SU-DHL-6 (cell line): ENCODE measurements around the gene CENPF.
"Not testable (repeated sequence)": the region's sequence is repeated elsewhere in the genome, so short reads cannot be mapped to it uniquely, and the experiment has no call there.

Experiments used
- H2AFZ ChIP-seq: fragments of 200-600 bp; sonication (generic); 2 replicates; pipeline ENCODE4 v1.6.1; 2014; ENCODE audit warnings: low read depth, mild to moderate bottlenecking, moderate library complexity, mixed read lengths, antibody characterized with exemption, low read length; ENCODE audit not compliant: severe bottlenecking
- H3F3A ChIP-seq: fragments of 200-600 bp; shearing (Covaris generic); 2 replicates; pipeline ENCODE4 v1.6.0; 2016; ENCODE audit warnings: antibody characterized with exemption, mild to moderate bottlenecking; ENCODE audit not compliant: insufficient read depth
- H3K27ac ChIP-seq: fragments of 200-600 bp; sonication (generic); 2 replicates; pipeline ENCODE4 v1.5.1; 2016; ENCODE audit warnings: low read depth, mild to moderate bottlenecking, low read length, moderate library complexity, mixed read lengths
- H3K27me3 ChIP-seq: fragments of 200-600 bp; sonication (generic), shearing (Covaris generic); 2 replicates; pipeline ENCODE4 v1.6.0; 2014; ENCODE audit warnings: mild to moderate bottlenecking, low read length
- H3K36me3 ChIP-seq: fragments of 200-600 bp; sonication (generic); 2 replicates; pipeline ENCODE4 v1.6.1; 2014; ENCODE audit warnings: mild to moderate bottlenecking, low read length, mixed read lengths
- H3K4me2 ChIP-seq: fragments of 300-600, 200-600 bp; shearing (Covaris generic), sonication (generic); 2 replicates; pipeline ENCODE4 v1.6.0; 2014; ENCODE audit warnings: low read length, low read depth, mild to moderate bottlenecking; ENCODE audit not compliant: poor library complexity, severe bottlenecking
- H3K4me3 ChIP-seq: fragments of 200-600 bp; sonication (generic); 2 replicates; pipeline ENCODE4 v1.5.1; 2014; ENCODE audit warnings: antibody characterized with exemption, low read length, mild to moderate bottlenecking, mixed read lengths; ENCODE audit not compliant: insufficient read depth, poor library complexity, severe bottlenecking
- H3K79me2 ChIP-seq: fragments of 200-600 bp; sonication (generic); 2 replicates; pipeline ENCODE4 v1.6.1; 2014; ENCODE audit warnings: mild to moderate bottlenecking, low read length, moderate library complexity; ENCODE audit not compliant: insufficient read depth
- H3K9ac ChIP-seq: fragments of 200-600 bp; sonication (generic); 2 replicates; pipeline ENCODE4 v1.7.0; 2014; ENCODE audit warnings: mild to moderate bottlenecking, low read length
- H3K9me2 ChIP-seq: fragments of 200-600 bp; sonication (generic); replicated peaks from 2 replicates; pipeline ENCODE4 v1.6.1; 2014; ENCODE audit warnings: low read length; ENCODE audit not compliant: insufficient read depth
- H3K9me3 ChIP-seq: fragments of 200-600 bp; sonication (generic); 2 replicates; pipeline ENCODE4 v1.6.1; 2014; ENCODE audit warnings: low read length, mixed read lengths; ENCODE audit not compliant: insufficient read depth
- H4K20me1 ChIP-seq: fragments of 200-600 bp; sonication (generic); 2 replicates; pipeline ENCODE4 v1.6.1; 2014; ENCODE audit warnings: low read depth, mild to moderate bottlenecking, antibody characterized with exemption, low read length, moderate library complexity, mixed read lengths
- CTCF ChIP-seq: fragments of 200-600 bp; sonication (generic); IDR thresholded peaks from one replicate; pipeline ENCODE4 v1.5.1; 2017; ENCODE audit warnings: antibody characterized with exemption, mild to moderate bottlenecking, low read length, moderate library complexity; ENCODE audit not compliant: insufficient read depth, poor library complexity, severe bottlenecking
- EZH2phosphoT487 ChIP-seq: fragments of 200-600 bp; sonication (generic), shearing (Covaris generic); conservative IDR thresholded peaks from 2 replicates; pipeline ENCODE4 v1.6.1; 2018; ENCODE audit warnings: mild to moderate bottlenecking, antibody characterized with exemption, low read length, moderate library complexity, mixed read lengths

The CENPF gene

GRCh38 chr1:214571281-214571680, 31.7 kb upstream of the CENPF start:
- no peak overlapping the region for H2AFZ ChIP-seq
- TF ChIP-seq CTCF = no peak
- no peak for TF ChIP-seq EZH2phosphoT487
- H3K27ac ChIP-seq = no peak overlapping the region
- no peaks in the 10 kb centered on the region for H3K79me2 ChIP-seq
- no peaks in the 10 kb centered on the region for H3K9me2 ChIP-seq
- peaks cover 4% of the 10 kb centered on the region; the same call in 1 of the 2 replicates for H3K9me3 ChIP-seq
- H3F3A ChIP-seq = no peaks in the 10 kb centered on the region
- H3K9ac ChIP-seq = no peak overlapping the region
- no peaks in the 10 kb centered on the region for H3K36me3 ChIP-seq
- no peak overlapping the region for H3K4me2 ChIP-seq
- no peaks in the 10 kb centered on the region for H4K20me1 ChIP-seq
- H3K4me3 ChIP-seq = no peak overlapping the region
- H3K27me3 ChIP-seq = no peaks in the 10 kb centered on the region

- no peaks in the 10 kb centered on the region for H3K9me2 ChIP-seq
- no peaks in the 10 kb centered on the region for H3K36me3 ChIP-seq
- H4K20me1 ChIP-seq = no peaks in the 10 kb centered on the region
- H3K27me3 ChIP-seq = no peaks in the 10 kb centered on the region
- no peak overlapping the region for H2AFZ ChIP-seq
- peaks cover 4% of the 10 kb centered on the region; the same call in 1 of the 2 replicates for H3K9me3 ChIP-seq
- no peak overlapping the region for H3K27ac ChIP-seq
- TF ChIP-seq CTCF (no peak), EZH2phosphoT487 (no peak)
- no peaks in the 10 kb centered on the region for H3F3A ChIP-seq
- H3K79me2 ChIP-seq = no peaks in the 10 kb centered on the region
- H3K9ac ChIP-seq = no peak overlapping the region
- no peak overlapping the region for H3K4me3 ChIP-seq
- no peak overlapping the region for H3K4me2 ChIP-seq
These were observed 29.3 kb upstream of the CENPF start for GRCh38 chr1:214573386-214574318.

- H3K79me2 ChIP-seq = no peaks in the 10 kb centered on the region
- H3K27ac ChIP-seq = no peak overlapping the region
- H3K4me2 ChIP-seq = no peak overlapping the region
- no peak overlapping the region for H3K9ac ChIP-seq
- H2AFZ ChIP-seq = no peak overlapping the region
- H3K9me2 ChIP-seq = no peaks in the 10 kb centered on the region
- H3K36me3 ChIP-seq = no peaks in the 10 kb centered on the region
- no peaks in the 10 kb centered on the region for H3F3A ChIP-seq
- no peak for TF ChIP-seq EZH2phosphoT487
- no peak for TF ChIP-seq CTCF
- no peak overlapping the region for H3K4me3 ChIP-seq
- no peaks in the 10 kb centered on the region for H4K20me1 ChIP-seq
- no peaks in the 10 kb centered on the region for H3K27me3 ChIP-seq
- peaks cover 4% of the 10 kb centered on the region; the same call in 1 of the 2 replicates for H3K9me3 ChIP-seq
These were observed 28.2 kb upstream of the CENPF start for GRCh38 chr1:214574598-214575411.

- H3K9me2 ChIP-seq, H3K4me2 ChIP-seq, H2AFZ ChIP-seq, H3K36me3 ChIP-seq, H3K4me3 ChIP-seq, H4K20me1 ChIP-seq, H3K9me3 ChIP-seq, H3K27me3 ChIP-seq, H3F3A ChIP-seq, H3K27ac ChIP-seq, H3K9ac ChIP-seq, H3K79me2 ChIP-seq: not testable (repeated sequence)
These were observed 26.9 kb upstream of the CENPF start for GRCh38 chr1:214576120-214576519.
